Keratinocyte (primary cell): Measurements from ENCODE around the gene HDDC2. TPM values are rescaled to one million over a fixed set of nuclear protein-coding genes. Genes with fewer than 3 reads are reported as not detected.

ENCODE experiments used
- DNase-seq: peaks from one replicate; pipeline ENCODE4 v3.0.0-alpha.2; 2011; ENCODE audit warnings: low read depth, missing footprints, low spot score
- FAIRE-seq: peaks from 2 replicates; lab custom pipeline; 2011; peaks lifted over from hg19 to GRCh38; lab: Jason Lieb, UNC
- H2AFZ ChIP-seq: 2 replicates; pipeline ENCODE4 v1.6.0; 2012; ENCODE audit warnings: low read length, control low read depth, inconsistent platforms; ENCODE audit not compliant: control insufficient read depth
- H3K27ac ChIP-seq: 2 replicates; pipeline ENCODE4 v1.5.1; 2011; ENCODE audit warnings: low read length; ENCODE audit not compliant: control insufficient read depth, insufficient read depth
- H3K27me3 ChIP-seq: 3 replicates; pipeline ENCODE4 v1.6.0; 2011; ENCODE audit warnings: low read length; ENCODE audit not compliant: control insufficient read depth, insufficient read depth; ENCODE audit errors: extremely low read depth
- H3K36me3 ChIP-seq, 2 experiments: 2 replicates in 1 of 2; 3 replicates in 1 of 2; pipeline ENCODE4 v1.5.1; 2011; ENCODE audit warnings: low read length in 2 of 2, mild to moderate bottlenecking in 1 of 2; ENCODE audit not compliant: control insufficient read depth in 2 of 2, insufficient read depth in 2 of 2; ENCODE audit errors: extremely low read depth in 1 of 2
- H3K4me1 ChIP-seq: 3 replicates; pipeline ENCODE4 v1.5.1; 2011; ENCODE audit warnings: low read length; ENCODE audit not compliant: control insufficient read depth, insufficient read depth; ENCODE audit errors: extremely low read depth
- H3K4me2 ChIP-seq: 3 replicates; pipeline ENCODE4 v1.6.0; 2011; ENCODE audit warnings: low read depth, low read length; ENCODE audit not compliant: control insufficient read depth, insufficient read depth; ENCODE audit errors: extremely low read depth
- H3K4me3 ChIP-seq, 3 experiments: fragments of 200-600 bp in 1 of 3; sonication (generic) in 1 of 3; 2 replicates in 2 of 3; 3 replicates in 1 of 3; pipeline ENCODE4 v1.5.1; 2011 to 2016; ENCODE audit warnings: low read length in 3 of 3, mild to moderate bottlenecking in 3 of 3, control low read depth in 2 of 3, inconsistent platforms in 1 of 3, low read depth in 1 of 3, mixed read lengths in 1 of 3, mixed run types in 1 of 3, moderate library complexity in 1 of 3; ENCODE audit not compliant: control insufficient read depth in 2 of 3, insufficient read depth in 2 of 3; ENCODE audit errors: extremely low read depth in 1 of 3
- H3K79me2 ChIP-seq: 2 replicates; pipeline ENCODE4 v1.6.0; 2012; ENCODE audit warnings: low read length; ENCODE audit not compliant: control insufficient read depth, insufficient read depth
- H3K9ac ChIP-seq: 3 replicates; pipeline ENCODE4 v1.6.0; 2011; ENCODE audit warnings: low read length; ENCODE audit not compliant: control insufficient read depth, insufficient read depth; ENCODE audit errors: extremely low read depth
- H3K9me1 ChIP-seq: 3 replicates; pipeline ENCODE4 v1.6.0; 2011; ENCODE audit warnings: low read length; ENCODE audit not compliant: control insufficient read depth, insufficient read depth; ENCODE audit errors: extremely low read depth
- H3K9me3 ChIP-seq: 2 replicates; pipeline ENCODE4 v1.5.1; 2012; ENCODE audit warnings: low read depth, low read length; ENCODE audit not compliant: control insufficient read depth
- H4K20me1 ChIP-seq: 3 replicates; pipeline ENCODE4 v1.6.0; 2011; ENCODE audit warnings: low read length; ENCODE audit not compliant: control insufficient read depth, insufficient read depth; ENCODE audit errors: extremely low read depth
- CTCF ChIP-seq, 3 experiments: IDR thresholded peaks in 1 of 3; conservative IDR thresholded peaks in 1 of 3; optimal IDR thresholded peaks in 1 of 3; 2 replicates in 2 of 3; 3 replicates in 1 of 3; pipeline versions ENCODE3 to v1.5.1; 2011; ENCODE audit warnings: low read length in 3 of 3, mild to moderate bottlenecking in 3 of 3, moderate library complexity in 2 of 3, control low read depth in 1 of 3, inconsistent platforms in 1 of 3; ENCODE audit not compliant: insufficient read depth in 2 of 3; ENCODE audit errors: extremely low read depth in 1 of 3
- EZH2 ChIP-seq: IDR thresholded peaks from one replicate; pipeline ENCODE4 v1.6.1; 2012; ENCODE audit warnings: inconsistent platforms, mild to moderate bottlenecking, low read length, moderate library complexity
- dilution Hi-C: fragments of 300-500 bp; cut with MboI; formaldehyde crosslinking; loops from one replicate; pipeline ENCODE4 v1.7.0; 2020; ENCODE audit warnings: low sequenced_read_pairs; ENCODE audit not compliant: extremely low pct_ligation_motif_present
- polyA plus RNA-seq, 5 experiments: library from polyadenylated mRNA; depleted of rRNA in 3 of 5; stranded (reverse) in 3 of 5; stranded (forward) in 1 of 5; unstranded in 1 of 5; fragments of >200 nt; gene quantifications; 1 replicate in 1 of 5; 2 replicates in 3 of 5; 3 replicates in 1 of 5; pipeline versions ENCODE4 v1.2.1 to v1.2.3, GENCODE V29; 2011 to 2012; ENCODE audit warnings: missing spikeins in 2 of 5, low read depth in 1 of 5, low replicate concordance in 1 of 5

The HDDC2 gene
- polyA plus RNA-seq, 1 donor (not counting 4 experiments of a cell fraction or from before 2014, with no cell fraction given) = 75.8 TPM

GRCh38 chr6:125259354-125259736 is 42.4 kb downstream of the HDDC2 start:
- H3K27ac ChIP-seq = no peak overlapping the region
- H3K4me2 ChIP-seq = no peak overlapping the region
- no peak for FAIRE-seq
- no peak overlapping the region for H2AFZ ChIP-seq
- H3K9me1 ChIP-seq = no peaks in the 10 kb centered on the region
- no peaks in the 10 kb centered on the region for H3K27me3 ChIP-seq
- no peak overlapping the region for H3K9ac ChIP-seq
- no peak for DNase-seq
- H3K9me3 ChIP-seq = no peaks in the 10 kb centered on the region
- H3K36me3 ChIP-seq = peaks cover 0 to 1% of the 10 kb centered on the region in 2 experiments
- no peak overlapping the region for H3K4me3 ChIP-seq
- peaks cover 10% of the 10 kb centered on the region for H3K4me1 ChIP-seq
- TF ChIP-seq EZH2 (no peak), CTCF (optimal IDR thresholded peaks at IDR 0.05 in 1 of 3, IDR thresholded peaks at IDR 0.05 in 1 of 3, conservative IDR thresholded peaks at IDR 0.05 in 1 of 3; ENCODE audit: extremely low read depth in 1 of 3, insufficient read depth in 2 of 3, low read length in 3 of 3) (no peak)
- no peaks in the 10 kb centered on the region for H3K79me2 ChIP-seq
- dilution Hi-C loops = no loop called here
- H4K20me1 ChIP-seq = no peaks in the 10 kb centered on the region

DNA sequence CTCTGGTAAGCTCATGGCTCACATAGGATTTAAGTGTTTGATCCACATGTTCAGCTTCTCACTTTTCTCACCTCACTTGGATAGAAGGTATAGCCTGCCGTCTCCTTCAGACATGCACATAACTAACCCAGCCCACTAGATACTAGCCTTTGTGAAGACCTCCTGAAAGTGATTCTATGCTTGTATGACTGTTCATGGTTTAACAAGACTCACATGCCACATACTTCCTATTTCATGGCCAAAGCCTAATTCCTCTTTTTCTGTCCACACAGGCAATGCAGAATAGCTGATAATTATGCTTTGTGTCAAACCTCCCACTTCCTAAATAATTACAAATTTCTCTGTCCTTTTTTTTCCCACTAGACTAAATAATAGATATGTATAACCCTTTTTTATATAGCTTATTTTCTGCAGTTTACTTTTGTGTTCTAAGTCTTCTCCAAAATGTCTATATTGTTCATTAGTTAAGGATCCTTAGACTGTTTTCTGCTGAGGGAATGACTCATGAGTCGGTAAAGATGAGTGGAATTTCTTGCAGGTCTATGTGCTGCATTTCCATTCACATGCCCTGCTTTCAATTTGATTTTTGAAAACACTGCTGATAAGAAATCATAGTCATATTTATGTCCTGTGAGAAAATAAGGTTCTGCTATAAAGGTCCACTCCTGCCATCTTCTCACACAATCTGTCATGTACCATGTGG is 43.0 kb downstream of the HDDC2 start:
- no peaks in the 10 kb centered on the region for H3K27me3 ChIP-seq
- H2AFZ ChIP-seq = no peak overlapping the region
- no peaks in the 10 kb centered on the region for H3K9me1 ChIP-seq
- H3K4me3 ChIP-seq = no peak overlapping the region
- dilution Hi-C loops = no loop called here
- DNase-seq = no peak
- TF ChIP-seq CTCF (optimal IDR thresholded peaks at IDR 0.05 in 1 of 3, IDR thresholded peaks at IDR 0.05 in 1 of 3, conservative IDR thresholded peaks at IDR 0.05 in 1 of 3; ENCODE audit: extremely low read depth in 1 of 3, insufficient read depth in 2 of 3, low read length in 3 of 3) (no peak), EZH2 (no peak)
- peaks cover 0 to 1% of the 10 kb centered on the region in 2 experiments for H3K36me3 ChIP-seq
- no peaks in the 10 kb centered on the region for H4K20me1 ChIP-seq
- no peak for FAIRE-seq
- no peak overlapping the region for H3K27ac ChIP-seq
- no peaks in the 10 kb centered on the region for H3K9me3 ChIP-seq
- no peak overlapping the region for H3K4me2 ChIP-seq
- H3K9ac ChIP-seq = no peak overlapping the region
- peaks cover 15% of the 10 kb centered on the region for H3K4me1 ChIP-seq
- H3K79me2 ChIP-seq = no peaks in the 10 kb centered on the region
